Naive thymus-derived CD4-positive, alpha-beta T cell (primary cell): Measurements from ENCODE around the gene ADIPOR2. TPM values are rescaled to one million over a fixed set of nuclear protein-coding genes. Genes with fewer than 3 reads are reported as not detected.

ENCODE experiments used
- ATAC-seq: fragments of 150-1000 bp; cut with Tn5 transposase; 2 replicates; pipeline ENCODE4 v1.10.0; 2021; ENCODE audit warnings: mild to moderate bottlenecking, moderate library complexity
- CTCF ChIA-PET: fragments of 350-600 bp; sonication (Branson Sonifier 250); formaldehyde crosslinking; loops from one replicate; lab custom pipeline; 2021; ENCODE audit warnings: antibody characterized with exemption; lab: Charles Lee
- POLR2A ChIA-PET: fragments of 350-600 bp; sonication (Branson Sonifier 250); formaldehyde crosslinking; loops from one replicate; lab custom pipeline; 2021; ENCODE audit warnings: antibody characterized with exemption, inconsistent platforms; lab: Charles Lee
- DNase-seq, 9 donors: peaks; one replicate each; pipeline versions ENCODE4 v3.0.0 to v3.0.0-alpha.2; 2020 to 2022; ENCODE audit warnings: mixed read lengths in 1 of 9
- H3K27ac ChIP-seq: one replicate; pipeline ENCODE4 v1.7.0; 2013; ENCODE audit warnings: mild to moderate bottlenecking, low read depth, low read length, moderate library complexity
- H3K27me3 ChIP-seq, 2 donors: one replicate each; pipeline ENCODE4 v1.7.0; 2013; ENCODE audit warnings: low read length in 2 of 2, mild to moderate bottlenecking in 2 of 2, moderate library complexity in 2 of 2; ENCODE audit not compliant: control insufficient read depth in 2 of 2, insufficient read depth in 2 of 2
- H3K36me3 ChIP-seq, 3 experiments: 1 replicate in 2 of 3; 2 replicates in 1 of 3; pipeline ENCODE4 v1.7.0; 2013; ENCODE audit warnings: low read length in 3 of 3, mild to moderate bottlenecking in 3 of 3, moderate library complexity in 1 of 3; ENCODE audit not compliant: insufficient read depth in 3 of 3, control insufficient read depth in 2 of 3
- H3K4me1 ChIP-seq, 2 donors: one replicate each; pipeline ENCODE4 v1.7.0; 2013; ENCODE audit warnings: low read length in 2 of 2, mild to moderate bottlenecking in 2 of 2, moderate library complexity in 1 of 2; ENCODE audit not compliant: control insufficient read depth in 2 of 2, insufficient read depth in 2 of 2
- H3K4me3 ChIP-seq: 2 replicates; pipeline ENCODE4 v1.7.0; 2013; ENCODE audit warnings: mild to moderate bottlenecking, low read length
- H3K9me3 ChIP-seq, 3 experiments: 1 replicate in 2 of 3; 2 replicates in 1 of 3; pipeline ENCODE4 v1.7.0; 2013; ENCODE audit warnings: low read length in 3 of 3; ENCODE audit not compliant: control insufficient read depth in 2 of 3
- H3K27ac Mint-ChIP-seq, 9 donors: one replicate each; pipeline ENCODE4 v1.8.0; 2020 to 2022; ENCODE audit warnings: mixed read lengths in 9 of 9, mild to moderate bottlenecking in 8 of 9, moderate library complexity in 5 of 9, inconsistent platforms in 2 of 9
- H3K27me3 Mint-ChIP-seq, 5 donors: one replicate each; pipeline ENCODE4 v1.8.0; 2021 to 2022; ENCODE audit warnings: mixed read lengths in 5 of 5, mild to moderate bottlenecking in 1 of 5
- H3K36me3 Mint-ChIP-seq, 5 donors: one replicate each; pipeline ENCODE4 v1.8.0; 2020 to 2022; ENCODE audit warnings: mixed read lengths in 5 of 5, mild to moderate bottlenecking in 3 of 5, inconsistent platforms in 1 of 5
- H3K4me1 Mint-ChIP-seq, 7 donors: one replicate each; pipeline ENCODE4 v1.8.0; 2020 to 2022; ENCODE audit warnings: mixed read lengths in 7 of 7, mild to moderate bottlenecking in 3 of 7, inconsistent platforms in 1 of 7
- H3K4me3 Mint-ChIP-seq, 10 donors: one replicate each; pipeline ENCODE4 v1.8.0; 2020 to 2022; ENCODE audit warnings: mild to moderate bottlenecking in 10 of 10, mixed read lengths in 10 of 10, moderate library complexity in 6 of 10, inconsistent platforms in 2 of 10
- H3K9me3 Mint-ChIP-seq, 11 donors: one replicate each; pipeline ENCODE4 v1.8.0; 2020 to 2022; ENCODE audit warnings: mixed read lengths in 11 of 11, mild to moderate bottlenecking in 4 of 11, inconsistent platforms in 1 of 11, moderate library complexity in 1 of 11
- intact Hi-C, 2 donors: fragments of 100-400 bp; cut with micrococcal nuclease; formaldehyde crosslinking; loops; one replicate each; pipeline ENCODE4 v1.15.1; 2023
- polyA plus RNA-seq, 2 donors: library from polyadenylated mRNA; unstranded; fragments of 300-500 nt; fragmentation: Illumina TruSeq; gene quantifications; one replicate each; pipeline ENCODE4 v1.2.3, GENCODE V29; 2021
- total RNA-seq, 6 experiments: library from RNA in 5 of 6; stranded (reverse) in 5 of 6; gene quantifications; 1 replicate in 5 of 6; 2 replicates in 1 of 6; pipeline ENCODE4 v1.2.3 and lab custom pipeline; 2021 to 2026

Gene ADIPOR2
- total and polyA plus RNA-seq, 7 experiments from 2014 or later, result 2.2 to 51.4 (median 22.1) TPM

GRCh38 chr12:1645819-1646218, 45.1 kb upstream of the ADIPOR2 start:
- no peak overlapping the region for H3K4me3 ChIP-seq
- no peak for DNase-seq
- H3K27ac Mint-ChIP-seq, result no peak overlapping the region
- no peaks in the 10 kb centered on the region for H3K4me1 ChIP-seq
- no peaks in the 10 kb centered on the region for H3K9me3 Mint-ChIP-seq
- ChIA-PET CTCF (interaction anchor here (0.6 to 15.7 kb wide), 4 partner anchors 9 to 144 kb away, joined by 3 to 278 read pairs (median 4); no protein-coding TSS in a partner anchor), POLR2A (interaction anchor here (1.0 to 1.2 kb wide), 2 partner anchors 32 to 141 kb away, joined by 3 read pairs; no protein-coding TSS in a partner anchor)
- peaks cover 0 to 34% (median 9%) of the 10 kb centered on the region in 5 donors for H3K27me3 Mint-ChIP-seq
- intact Hi-C loops, result no loop called here
- no peaks in the 10 kb centered on the region for H3K27me3 ChIP-seq
- no peaks in the 10 kb centered on the region for H3K9me3 ChIP-seq
- H3K36me3 ChIP-seq, result no peaks in the 10 kb centered on the region
- H3K36me3 Mint-ChIP-seq, result no peaks in the 10 kb centered on the region
- ATAC-seq, result no peak
- H3K4me1 Mint-ChIP-seq, result peaks cover 0 to 7% (median 0%) of the 10 kb centered on the region in 7 donors
- no peak overlapping the region for H3K27ac ChIP-seq
- H3K4me3 Mint-ChIP-seq, result no peak overlapping the region

GRCh38 chr12:1646569-1647284, 44.1 kb upstream of the ADIPOR2 start:
- CTCF ChIA-PET, result interaction anchor here (1.0 to 15.7 kb wide), 3 partner anchors 12 to 293 kb away, joined by 3 to 278 read pairs (median 6); no protein-coding TSS in a partner anchor
- intact Hi-C loops, result no loop called here
- Histone ChIP-seq H3K27me3 (no peaks in the 10 kb centered on the region), H3K4me3 (no peak overlapping the region), H3K27ac (no peak overlapping the region), H3K4me1 (no peaks in the 10 kb centered on the region), H3K9me3 (no peaks in the 10 kb centered on the region), H3K36me3 (no peaks in the 10 kb centered on the region)
- DNase-seq (no peak), ATAC-seq (peak; percentile 55)
- H3K9me3 Mint-ChIP-seq, result no peaks in the 10 kb centered on the region
- peaks cover 0 to 7% (median 0%) of the 10 kb centered on the region in 7 donors for H3K4me1 Mint-ChIP-seq
- H3K4me3 Mint-ChIP-seq, result no peak overlapping the region
- no peak overlapping the region for H3K27ac Mint-ChIP-seq
- H3K36me3 Mint-ChIP-seq, result no peaks in the 10 kb centered on the region
- POLR2A ChIA-PET, result no interaction called here
- peaks cover 2 to 37% (median 9%) of the 10 kb centered on the region in 5 donors for H3K27me3 Mint-ChIP-seq

GRCh38 chr12:1647285-1647669, 43.6 kb upstream of the ADIPOR2 start:
- Histone ChIP-seq H3K36me3 (no peaks in the 10 kb centered on the region), H3K27ac (no peak overlapping the region), H3K4me3 (no peak overlapping the region), H3K27me3 (no peaks in the 10 kb centered on the region), H3K9me3 (no peaks in the 10 kb centered on the region), H3K4me1 (no peaks in the 10 kb centered on the region)
- intact Hi-C loops, result no loop called here
- Mint-ChIP-seq H3K36me3 (no peaks in the 10 kb centered on the region), H3K4me3 (no peak overlapping the region), H3K27me3 (peaks cover 4 to 37% (median 9%) of the 10 kb centered on the region in 5 donors), H3K9me3 (no peaks in the 10 kb centered on the region), H3K27ac (peak overlapping the region in 1 of 9 donors; percentile 51), H3K4me1 (peaks cover 0 to 7% (median 0%) of the 10 kb centered on the region in 7 donors)
- DNase-seq (no peak), ATAC-seq (no peak)
- ChIA-PET POLR2A (no interaction called here), CTCF (interaction anchor here (1.5 to 15.7 kb wide), 2 partner anchors 143 to 292 kb away, joined by 6 to 278 read pairs; no protein-coding TSS in a partner anchor)

GRCh38 chr12:1650260-1650977, 40.5 kb upstream of the ADIPOR2 start:
- ChIA-PET POLR2A (interaction anchor here (1.0 to 2.9 kb wide), 2 partner anchors 10 to 141 kb away, joined by 3 to 7 read pairs; no protein-coding TSS in a partner anchor), CTCF (interaction anchor here (0.6 to 15.7 kb wide), 3 partner anchors 57 to 289 kb away, joined by 5 to 278 read pairs (median 49); no protein-coding TSS in a partner anchor)
- Mint-ChIP-seq H3K36me3 (no peaks in the 10 kb centered on the region), H3K9me3 (no peaks in the 10 kb centered on the region), H3K4me3 (no peak overlapping the region), H3K27me3 (peaks cover 4 to 44% (median 9%) of the 10 kb centered on the region in 5 donors), H3K27ac (peak overlapping the region in 1 of 9 donors; percentile 46), H3K4me1 (peaks cover 0 to 6% (median 4%) of the 10 kb centered on the region in 7 donors)
- H3K27me3 ChIP-seq, result no peaks in the 10 kb centered on the region
- ATAC-seq (no peak), DNase-seq (no peak)
- no peak overlapping the region for H3K27ac ChIP-seq
- H3K4me3 ChIP-seq, result no peak overlapping the region
- intact Hi-C loops, result loop anchor here in 1 of 2 donors (10.0 kb wide), 1 partner anchor 384 kb away; no protein-coding TSS in a partner anchor
- no peaks in the 10 kb centered on the region for H3K9me3 ChIP-seq
- no peaks in the 10 kb centered on the region for H3K36me3 ChIP-seq
- no peaks in the 10 kb centered on the region for H3K4me1 ChIP-seq

DNA sequence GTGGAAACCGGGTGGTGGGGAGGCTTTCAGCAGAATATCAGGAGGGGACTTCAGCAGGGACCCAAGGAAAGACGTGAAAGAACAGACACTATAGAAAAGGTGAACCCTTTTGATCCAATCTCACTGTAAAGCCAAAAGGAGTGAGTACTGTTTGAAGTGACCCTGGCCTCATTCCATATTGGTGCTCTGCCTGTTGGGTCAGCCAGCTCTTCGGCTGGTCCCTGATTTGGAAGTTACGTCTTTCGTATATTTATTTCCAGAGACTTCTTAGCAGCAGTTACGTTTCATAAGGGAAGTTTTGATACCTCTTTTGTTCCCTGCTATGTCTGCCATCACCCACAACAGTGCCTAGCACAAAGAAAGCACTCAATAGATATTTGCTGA, 39.9 kb upstream of the ADIPOR2 start:
- Mint-ChIP-seq H3K36me3 (no peaks in the 10 kb centered on the region), H3K4me1 (peaks cover 0 to 4% (median 3%) of the 10 kb centered on the region in 7 donors), H3K27ac (no peak overlapping the region), H3K27me3 (peaks cover 4 to 46% (median 9%) of the 10 kb centered on the region in 5 donors), H3K4me3 (no peak overlapping the region), H3K9me3 (no peaks in the 10 kb centered on the region)
- intact Hi-C loops, result loop anchor here in 1 of 2 donors (10.0 kb wide), 1 partner anchor 384 kb away; no protein-coding TSS in a partner anchor
- POLR2A ChIA-PET, result interaction anchor here (2.9 kb wide), 1 partner anchor 141 kb away, joined by 7 read pairs; no protein-coding TSS in a partner anchor
- Histone ChIP-seq H3K9me3 (no peaks in the 10 kb centered on the region), H3K27ac (no peak overlapping the region), H3K4me3 (no peak overlapping the region), H3K36me3 (no peaks in the 10 kb centered on the region), H3K4me1 (no peaks in the 10 kb centered on the region), H3K27me3 (no peaks in the 10 kb centered on the region)
- DNase-seq (no peak), ATAC-seq (no peak)
- CTCF ChIA-PET, result interaction anchor here (1.5 to 15.7 kb wide), 3 partner anchors 26 to 288 kb away, joined by 4 to 278 read pairs (median 49); no protein-coding TSS in a partner anchor

GRCh38 chr12:1651946-1652345, 38.9 kb upstream of the ADIPOR2 start:
- H3K4me1 ChIP-seq, result no peaks in the 10 kb centered on the region
- H3K36me3 ChIP-seq, result no peaks in the 10 kb centered on the region
- DNase-seq (no peak), ATAC-seq (no peak)
- intact Hi-C loops, result loop anchor here (1.0 to 10.0 kb wide), 4 partner anchors 17 to 383 kb away; partner anchors contain the start of gene ADIPOR2 (in 2 of the 2)
- no peaks in the 10 kb centered on the region for H3K9me3 ChIP-seq
- H3K9me3 Mint-ChIP-seq, result no peaks in the 10 kb centered on the region
- H3K27me3 Mint-ChIP-seq, result peaks cover 4 to 46% (median 9%) of the 10 kb centered on the region in 5 donors
- no peak overlapping the region for H3K27ac ChIP-seq
- H3K27ac Mint-ChIP-seq, result peak overlapping the region in 1 of 9 donors; percentile 10
- peaks cover 0 to 4% (median 3%) of the 10 kb centered on the region in 7 donors for H3K4me1 Mint-ChIP-seq
- ChIA-PET CTCF (interaction anchor here (0.7 to 15.7 kb wide), 8 partner anchors 16 to 474 kb away, joined by 3 to 278 read pairs (median 4); no protein-coding TSS in a partner anchor), POLR2A (interaction anchor here (3.0 kb wide), 1 partner anchor 139 kb away, joined by 12 read pairs; no protein-coding TSS in a partner anchor)
- H3K27me3 ChIP-seq, result no peaks in the 10 kb centered on the region
- H3K4me3 Mint-ChIP-seq, result no peak overlapping the region
- H3K4me3 ChIP-seq, result no peak overlapping the region
- H3K36me3 Mint-ChIP-seq, result no peaks in the 10 kb centered on the region
